ENCODE measurements around the gene ITGB4.

DNA sequence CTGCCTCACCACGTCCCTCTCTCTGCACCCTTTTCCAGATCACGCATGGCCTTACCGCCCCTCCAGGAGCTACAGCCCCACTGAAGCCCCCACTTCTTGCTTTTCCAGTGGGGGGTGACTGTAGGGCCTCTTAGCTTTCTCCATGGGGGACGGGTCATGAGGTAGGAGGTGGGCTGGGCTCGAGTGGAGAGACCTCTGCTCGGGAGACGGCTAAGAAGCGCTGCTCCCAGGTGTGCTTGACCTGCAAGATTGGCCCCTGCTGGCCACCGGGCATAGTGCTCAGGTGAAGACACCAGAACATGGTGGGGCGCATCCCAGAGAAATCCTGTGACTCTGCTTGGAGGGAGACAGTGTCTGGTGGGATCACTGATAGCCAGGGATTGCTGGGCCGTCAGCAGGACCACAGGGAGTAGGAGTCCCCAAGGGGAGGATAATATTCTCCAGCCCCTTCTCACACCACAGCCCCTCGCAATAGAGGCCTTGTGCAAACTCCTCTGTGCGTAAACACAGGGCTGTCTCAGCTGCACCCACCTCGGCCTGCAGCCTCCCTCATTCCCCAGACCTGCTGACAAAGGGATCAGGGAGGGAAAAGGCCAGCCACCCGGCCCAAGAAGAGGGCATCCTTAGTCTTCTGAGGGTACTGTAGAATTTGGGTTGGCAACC lies 52.7 kb downstream of the ITGB4 start:
- TF ChIP-seq, protein P1, sequence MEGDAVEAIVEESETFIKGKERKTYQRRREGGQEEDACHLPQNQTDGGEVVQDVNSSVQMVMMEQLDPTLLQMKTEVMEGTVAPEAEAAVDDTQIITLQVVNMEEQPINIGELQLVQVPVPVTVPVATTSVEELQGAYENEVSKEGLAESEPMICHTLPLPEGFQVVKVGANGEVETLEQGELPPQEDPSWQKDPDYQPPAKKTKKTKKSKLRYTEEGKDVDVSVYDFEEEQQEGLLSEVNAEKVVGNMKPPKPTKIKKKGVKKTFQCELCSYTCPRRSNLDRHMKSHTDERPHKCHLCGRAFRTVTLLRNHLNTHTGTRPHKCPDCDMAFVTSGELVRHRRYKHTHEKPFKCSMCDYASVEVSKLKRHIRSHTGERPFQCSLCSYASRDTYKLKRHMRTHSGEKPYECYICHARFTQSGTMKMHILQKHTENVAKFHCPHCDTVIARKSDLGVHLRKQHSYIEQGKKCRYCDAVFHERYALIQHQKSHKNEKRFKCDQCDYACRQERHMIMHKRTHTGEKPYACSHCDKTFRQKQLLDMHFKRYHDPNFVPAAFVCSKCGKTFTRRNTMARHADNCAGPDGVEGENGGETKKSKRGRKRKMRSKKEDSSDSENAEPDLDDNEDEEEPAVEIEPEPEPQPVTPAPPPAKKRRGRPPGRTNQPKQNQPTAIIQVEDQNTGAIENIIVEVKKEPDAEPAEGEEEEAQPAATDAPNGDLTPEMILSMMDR (IDR thresholded peaks at IDR 0.05; ENCODE audit: insufficient read depth, low read length), result no peak
- TF ChIP-seq POLR2AphosphoS5 (IDR thresholded peaks at IDR 0.05; ENCODE audit: low read depth) (no peak), SPI1 (IDR thresholded peaks at IDR 0.05; ENCODE audit: borderline replicate concordance, low read depth) (no peak)

All from HL-60 (cell line).